Hematopoietic multipotent progenitor cell treated with erythropoietin and hydrocortisone succinate and interleukin-3 and kit ligand, for 15 days (in vitro differentiated cells): ENCODE measurements around the gene ATE1.

ENCODE experiments used
- DNase-seq: peaks from one replicate; pipeline ENCODE4 v3.0.0-alpha.2; 2015; ENCODE audit warnings: low spot score

The ATE1 gene

GRCh38 chr10:121694966-121695643, 232.7 kb downstream of the ATE1 start:
- no peak for DNase-seq

GRCh38 chr10:121694327-121694965, 233.4 kb downstream of the ATE1 start:
- DNase-seq: no peak

GRCh38 chr10:121692626-121693025, 235.2 kb downstream of the ATE1 start:
- DNase-seq: no peak

- no peak for DNase-seq
Observed at GRCh38 chr10:121690970-121691369, 236.9 kb downstream of the ATE1 start.
